Nucleus accumbens (tissue), 56 donors: ENCODE measurements around the gene GPNMB.
A peak's percentile ranks its signal among the peaks of the same experiment; 100 is the strongest.
"Not testable (repeated sequence)": the region's sequence is repeated elsewhere in the genome, so short reads cannot be mapped to it uniquely, and the experiment has no call there.

ENCODE experiments used
- DNase-seq, 56 donors: peaks; one replicate each; lab custom pipeline; 2025; lab: John Stamatoyannopoulos, UW

Gene GPNMB

DNA sequence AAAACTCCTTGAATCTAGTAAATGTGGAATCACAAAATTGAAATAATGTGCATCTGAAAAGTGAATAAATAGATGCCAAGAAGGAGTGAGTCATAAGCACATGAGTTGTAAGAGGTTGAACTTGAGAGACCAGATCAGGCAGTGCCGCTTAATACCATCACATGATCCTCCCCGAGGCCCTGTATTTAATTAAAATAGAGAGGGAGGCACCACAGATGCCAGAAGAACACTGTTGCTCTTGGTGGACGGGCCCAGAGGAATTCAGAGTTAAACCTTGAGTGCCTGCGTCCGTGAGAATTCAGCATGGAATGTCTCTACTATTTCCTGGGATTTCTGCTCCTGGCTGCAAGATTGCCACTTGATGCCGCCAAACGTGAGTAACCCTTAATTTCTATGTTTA lies at the start of gene GPNMB:
TSS of gene GPNMB (plus strand) at position 221 of the 400 bp plus-strand sequence. CDS start at position 304, 83 bp downstream.
- DNase-seq: no peak

DNA sequence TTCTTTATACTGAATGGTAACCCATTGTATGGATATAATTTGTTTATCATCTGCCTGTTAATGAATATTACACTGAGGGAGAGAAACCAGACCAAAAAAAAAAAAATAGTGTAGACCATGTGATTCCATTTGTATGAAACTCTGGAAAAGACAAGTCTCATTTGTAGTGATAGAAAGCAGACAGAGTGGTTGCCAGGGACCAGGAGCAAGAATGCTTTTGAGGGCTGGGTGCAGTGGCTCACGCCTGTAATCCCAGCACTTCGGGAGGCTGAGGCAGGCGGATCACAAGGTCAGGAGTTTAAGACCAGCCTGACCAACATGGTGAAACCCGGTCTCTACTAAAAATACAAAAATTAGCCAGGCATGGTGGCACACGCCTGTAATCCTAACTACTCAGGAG lies 48.8 kb upstream of the GPNMB start:
- DNase-seq: not testable (repeated sequence)

DNA sequence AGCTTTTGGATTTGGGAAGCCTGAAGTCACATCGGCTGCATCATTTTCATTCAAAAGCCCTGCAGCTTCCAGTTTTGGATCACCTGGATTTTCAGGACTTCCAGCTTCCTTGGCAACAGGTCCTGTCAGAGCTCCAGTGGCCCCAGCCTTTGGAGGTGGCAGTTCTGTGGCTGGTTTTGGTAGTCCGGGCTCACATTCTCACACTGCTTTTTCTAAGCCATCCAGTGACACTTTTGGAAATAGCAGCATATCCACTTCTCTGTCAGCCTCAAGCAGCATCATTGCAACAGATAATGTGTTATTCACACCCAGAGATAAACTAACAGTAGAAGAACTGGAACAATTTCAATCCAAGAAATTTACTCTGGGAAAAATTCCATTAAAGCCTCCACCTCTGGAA lies 46.2 kb upstream of the GPNMB start:
- DNase-seq: no peak

DNA sequence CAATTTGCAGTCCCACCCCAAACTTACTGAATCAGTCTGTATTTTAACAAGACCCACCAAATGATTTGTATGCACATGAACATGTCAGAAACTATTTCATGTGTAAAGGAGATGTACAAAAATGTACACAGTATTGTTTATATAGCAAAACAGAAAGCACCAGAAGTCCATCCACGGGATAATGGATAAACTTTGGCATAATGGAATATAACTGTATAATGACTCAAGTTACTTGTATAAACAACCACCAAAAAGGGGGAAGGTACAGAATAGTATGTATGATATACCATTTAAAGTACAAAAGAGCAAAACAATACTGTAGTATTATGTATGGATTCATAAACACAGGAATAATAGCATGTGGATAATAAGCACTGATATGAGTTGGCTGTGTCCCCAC lies 42.3 kb upstream of the GPNMB start:
- no peak for DNase-seq

DNA sequence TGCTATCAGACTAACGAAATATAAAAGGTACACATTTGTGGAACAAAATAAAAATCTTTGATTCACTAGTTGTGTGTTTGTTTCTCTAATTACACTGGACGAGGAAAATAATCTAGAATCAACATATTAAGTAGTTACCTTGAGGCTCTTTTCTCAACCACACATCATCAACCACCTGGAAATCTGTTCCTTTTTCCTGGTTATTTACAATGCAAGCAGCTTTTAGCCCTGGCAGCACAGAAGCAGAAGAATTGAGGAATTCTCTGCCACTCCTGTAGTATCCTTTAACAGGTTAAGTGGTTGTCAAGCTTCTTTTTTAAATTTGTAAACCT lies 41.0 kb upstream of the GPNMB start:
- DNase-seq: no peak

DNA sequence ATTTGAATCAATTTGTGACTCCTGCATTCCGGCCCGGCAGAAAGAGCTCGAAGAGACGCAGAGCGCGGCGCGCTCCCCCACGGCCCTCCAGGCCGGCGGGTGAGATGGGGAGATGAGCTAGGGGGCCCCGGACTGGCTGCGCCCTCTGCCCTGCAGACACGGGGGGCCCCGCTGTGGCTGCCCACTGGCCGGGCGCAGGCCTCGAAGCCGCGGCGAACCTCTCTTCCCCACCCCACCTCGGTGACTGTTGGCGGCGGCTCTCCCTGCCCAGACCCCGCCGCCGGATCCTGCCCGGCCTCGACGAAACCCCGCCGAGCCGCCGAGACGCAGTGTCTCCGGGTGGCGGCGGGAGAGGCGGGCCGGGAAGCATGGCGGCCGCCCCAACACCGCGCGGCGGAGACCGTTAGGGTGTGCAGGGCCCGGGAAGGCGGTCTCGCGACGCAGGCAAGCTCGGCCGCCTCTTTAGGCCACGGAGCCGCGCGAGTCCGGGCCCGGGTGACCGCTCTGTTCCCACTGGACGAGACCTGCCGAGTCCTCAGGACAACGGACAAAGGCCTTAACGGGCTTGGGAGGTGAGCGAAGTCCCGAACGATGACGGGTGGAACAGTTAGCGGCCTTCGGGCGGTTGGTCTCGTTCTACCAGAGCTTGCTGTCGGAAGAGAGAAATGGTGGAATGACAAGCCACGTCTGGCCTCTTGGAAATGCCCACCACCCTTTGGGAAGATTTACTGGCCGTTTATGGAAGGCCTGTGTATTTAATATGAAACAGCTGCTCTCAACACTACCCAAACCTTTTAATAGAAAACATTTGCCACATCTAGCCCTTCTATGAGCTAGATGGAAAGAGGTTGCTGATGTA lies 40.4 kb upstream of the GPNMB start:
- DNase-seq: peak in 3 of 56 donors; percentile 12 to 24 (median 13)

DNA sequence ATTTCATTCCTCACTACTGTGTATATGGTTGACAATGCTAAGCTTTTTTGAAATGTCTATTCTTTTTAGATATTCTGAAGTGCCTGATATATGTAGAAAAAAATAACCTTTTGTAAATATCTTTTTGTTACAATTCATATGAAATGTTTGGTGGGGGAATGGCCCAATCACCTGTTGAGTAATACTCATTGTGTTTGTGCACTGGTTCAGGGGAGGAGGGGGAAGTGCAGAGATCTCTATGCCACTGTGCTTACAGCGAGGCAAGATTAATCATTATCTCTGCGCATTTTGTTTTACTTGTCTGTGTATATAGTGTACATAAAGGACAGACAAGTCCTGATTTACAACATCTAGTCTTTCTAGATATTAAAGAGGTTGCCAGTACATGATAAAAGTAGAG lies 39.6 kb upstream of the GPNMB start:
- DNase-seq: no peak

DNA sequence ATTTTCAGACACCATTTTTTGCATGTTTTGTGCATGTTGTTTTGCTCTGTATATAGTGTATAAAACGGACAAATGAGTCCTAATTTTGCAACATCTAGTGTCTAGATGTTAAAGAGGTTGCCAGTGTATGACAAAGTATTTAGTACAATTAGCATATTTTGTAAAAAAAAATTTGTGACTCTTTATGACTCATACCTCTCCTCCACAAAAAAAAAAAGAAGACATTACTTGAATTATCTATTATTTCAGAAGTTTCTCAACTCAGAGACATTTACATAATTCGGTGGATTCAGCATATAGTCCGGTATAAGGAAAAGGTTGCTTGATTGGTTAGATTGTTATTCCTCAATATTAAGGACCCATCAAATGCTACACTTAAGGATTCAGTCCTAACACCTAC lies 38.7 kb upstream of the GPNMB start:
- DNase-seq: no peak

DNA sequence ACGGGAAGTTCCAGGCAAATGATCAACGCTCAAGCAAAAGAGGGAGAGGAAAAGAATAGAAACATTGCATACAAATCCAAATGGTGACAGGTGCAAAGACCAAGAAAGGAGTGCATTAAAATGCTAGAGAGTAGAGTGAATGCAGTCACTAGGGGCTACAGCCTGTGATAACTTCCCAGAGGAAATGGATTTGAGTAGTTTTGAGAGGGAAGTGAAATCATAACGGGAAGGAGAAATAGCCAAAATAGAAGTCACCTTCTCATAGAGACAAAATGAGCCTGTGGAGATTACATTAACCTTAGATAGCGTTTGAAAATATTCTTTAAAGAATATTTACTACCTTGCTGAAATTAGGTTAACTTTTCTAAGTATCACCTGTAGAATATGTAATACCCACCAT lies 38.3 kb upstream of the GPNMB start:
- DNase-seq: no peak

DNA sequence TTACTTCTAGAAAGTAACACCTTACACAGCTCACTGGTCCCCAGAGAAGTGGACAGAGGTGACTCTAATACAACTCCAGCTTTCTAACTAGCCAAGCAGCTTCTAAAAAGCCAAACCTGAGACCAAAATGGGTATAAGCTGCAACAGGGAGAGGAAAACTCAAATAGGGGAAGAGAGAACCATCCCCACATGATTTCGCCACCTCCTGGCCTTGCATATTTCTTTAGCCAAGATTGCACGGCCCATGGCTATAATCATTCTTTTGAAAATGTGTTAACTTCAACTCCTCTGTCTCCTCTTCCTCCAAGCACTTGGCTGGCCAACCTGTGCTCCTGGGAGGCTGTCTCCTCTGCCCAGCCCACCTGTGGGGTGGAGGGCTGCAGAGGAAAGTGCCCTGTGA lies 36.1 kb upstream of the GPNMB start:
- DNase-seq: no peak

DNA sequence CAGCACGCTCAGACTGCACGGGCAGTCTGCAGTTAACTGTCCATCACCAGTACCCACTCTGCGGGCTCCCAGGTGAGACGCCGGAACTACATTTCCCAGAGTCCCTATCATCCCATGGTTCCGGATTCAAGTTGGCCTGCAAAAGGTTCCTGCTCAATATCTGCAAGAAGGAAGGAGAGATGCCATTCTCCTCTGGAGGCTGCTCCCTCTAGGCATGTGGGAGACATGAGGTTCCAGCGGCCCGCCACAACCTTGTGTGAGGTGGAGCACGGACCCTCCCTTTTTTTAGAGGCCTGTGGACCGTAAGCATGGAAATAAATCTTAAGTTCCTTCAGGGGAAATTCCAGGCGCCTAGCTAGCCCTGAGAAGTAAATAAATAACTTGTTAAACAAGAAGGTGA lies 35.0 kb upstream of the GPNMB start:
- no peak for DNase-seq

DNA sequence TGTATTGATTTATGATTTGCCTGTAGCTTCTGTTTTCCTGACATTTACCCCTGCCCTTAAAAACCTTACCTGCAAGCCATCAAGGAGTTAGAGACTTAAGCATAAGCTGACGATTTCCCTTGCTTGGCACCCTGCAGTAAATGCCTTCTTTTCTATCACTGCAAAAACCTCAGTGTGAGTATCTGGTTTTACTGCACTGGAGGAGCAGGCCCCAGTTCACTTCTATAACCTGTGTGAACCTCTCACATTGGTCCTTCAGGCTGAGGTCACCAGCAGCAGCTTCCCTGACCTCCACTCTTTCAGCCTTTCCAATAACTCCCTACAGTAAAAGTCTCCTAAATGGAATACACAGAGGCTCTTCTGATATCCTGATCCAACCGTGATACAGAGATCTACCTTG lies 34.2 kb upstream of the GPNMB start:
- no peak for DNase-seq

DNA sequence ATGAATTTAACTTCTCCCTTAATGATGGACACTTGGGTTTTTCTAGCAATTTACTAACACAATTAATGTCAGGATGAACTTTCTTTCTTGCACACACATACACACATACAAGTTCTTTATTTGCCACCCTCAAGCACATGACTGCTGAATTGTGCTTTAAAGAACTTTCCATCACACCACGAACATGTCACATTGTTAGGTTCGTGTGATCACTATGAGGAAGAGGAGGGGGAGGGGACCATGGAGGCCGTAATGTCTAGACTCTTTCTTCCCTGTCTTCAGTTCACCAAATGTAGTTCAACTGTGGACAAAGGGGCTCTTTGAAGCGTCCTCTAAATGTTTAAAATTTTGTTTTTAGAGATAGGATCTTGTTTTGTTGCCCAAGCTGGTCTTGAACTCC lies 33.7 kb upstream of the GPNMB start:
- no peak for DNase-seq

DNA sequence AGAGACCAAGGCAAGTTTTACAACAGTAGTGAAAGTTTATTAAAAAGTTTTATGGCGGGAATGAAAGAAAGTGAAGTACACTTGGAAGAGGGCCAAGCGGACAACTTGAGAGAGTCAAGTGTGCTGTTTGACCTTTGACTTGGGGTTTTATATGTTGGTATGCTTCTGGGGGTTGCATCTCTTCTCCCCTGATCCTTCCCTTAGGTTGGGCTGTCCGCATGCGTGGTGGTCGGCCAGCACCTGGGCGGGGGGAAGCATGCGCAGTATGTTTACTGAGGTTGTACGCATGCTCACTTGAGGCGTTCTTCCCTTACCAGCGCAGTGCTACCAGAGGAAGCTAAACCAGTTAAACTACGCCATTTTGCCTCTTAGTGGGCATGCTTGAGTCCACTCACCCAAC lies 32.8 kb upstream of the GPNMB start:
- no peak for DNase-seq

DNA sequence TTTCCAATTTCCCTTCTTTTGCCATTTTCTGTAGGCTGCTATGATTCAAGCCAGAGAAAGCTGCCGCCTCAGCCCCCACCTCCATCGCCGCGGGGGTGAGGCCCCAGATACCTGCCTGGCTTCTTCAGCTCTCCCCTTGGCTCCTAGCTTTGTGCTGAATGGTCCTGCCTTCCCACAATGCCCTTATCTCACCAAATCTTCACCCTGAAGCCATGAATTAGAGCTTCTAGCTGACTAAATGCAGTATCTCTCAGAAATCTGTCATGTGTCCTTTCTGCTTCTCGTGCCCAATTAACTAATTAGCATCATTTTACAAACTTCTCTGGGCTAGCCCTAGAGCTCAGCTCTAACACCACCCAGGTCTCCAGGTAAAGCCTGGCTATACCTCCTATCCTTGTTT lies 32.2 kb upstream of the GPNMB start:
- DNase-seq: no peak

DNA sequence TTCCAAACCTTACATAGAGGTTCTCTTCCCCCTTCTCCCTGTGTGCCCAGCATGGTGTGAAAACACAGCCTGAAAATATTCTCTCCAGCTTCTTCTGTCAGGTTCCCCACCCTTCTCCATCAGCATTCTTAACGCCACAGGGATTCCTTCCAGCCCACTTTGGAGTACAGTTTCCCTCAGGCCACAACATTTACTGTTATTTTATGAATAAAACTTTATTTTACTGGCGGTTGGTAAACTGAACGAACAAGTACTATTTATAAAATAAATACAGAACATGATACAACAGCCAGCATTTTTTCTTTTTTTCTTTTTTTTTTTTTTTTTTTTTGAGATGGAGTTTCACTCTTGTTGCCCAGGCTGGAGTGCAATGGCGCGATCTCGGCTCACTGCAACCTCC lies 31.6 kb upstream of the GPNMB start:
- DNase-seq: no peak

DNA sequence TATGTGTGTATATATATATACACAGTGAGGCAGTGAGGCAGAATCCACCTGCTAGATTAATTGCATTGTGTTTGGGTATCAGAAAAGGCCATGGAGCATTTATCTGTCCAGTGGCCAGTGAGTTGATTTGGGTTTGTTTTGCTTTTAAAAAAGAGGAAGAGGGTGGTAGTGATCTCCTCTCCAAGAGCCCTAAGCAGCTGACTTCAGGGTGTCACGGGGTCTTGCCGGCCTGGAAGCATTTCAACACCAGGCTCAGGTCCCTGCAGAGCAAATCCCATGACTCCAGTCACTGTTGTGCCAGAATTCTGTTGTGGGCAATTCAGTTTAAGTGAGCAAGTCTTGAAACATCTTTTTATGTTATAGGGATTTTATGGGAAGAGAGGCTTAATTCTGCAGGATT lies 30.6 kb upstream of the GPNMB start:
- DNase-seq: peak in 27 of 56 donors; percentile 11 to 63 (median 25)

DNA sequence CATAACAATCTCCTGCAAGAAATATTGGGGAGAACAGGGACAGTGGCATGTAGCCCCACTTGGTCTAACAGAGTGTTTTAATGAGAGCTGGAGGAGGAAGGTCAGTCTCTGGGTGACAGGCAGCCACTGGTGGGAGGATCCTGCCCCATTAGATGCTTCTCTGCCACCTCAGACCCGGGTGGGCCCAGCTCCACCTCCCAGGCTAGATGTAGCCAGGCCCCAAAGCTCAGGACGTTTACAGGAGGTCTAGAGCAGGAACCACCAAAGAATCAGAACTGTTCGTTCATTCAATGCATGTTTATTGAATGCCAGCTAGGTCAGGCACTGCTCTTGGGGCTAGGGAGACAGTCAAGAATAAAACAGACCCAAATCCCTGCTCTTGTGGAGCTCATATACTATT lies 28.4 kb upstream of the GPNMB start:
- DNase-seq: no peak

DNA sequence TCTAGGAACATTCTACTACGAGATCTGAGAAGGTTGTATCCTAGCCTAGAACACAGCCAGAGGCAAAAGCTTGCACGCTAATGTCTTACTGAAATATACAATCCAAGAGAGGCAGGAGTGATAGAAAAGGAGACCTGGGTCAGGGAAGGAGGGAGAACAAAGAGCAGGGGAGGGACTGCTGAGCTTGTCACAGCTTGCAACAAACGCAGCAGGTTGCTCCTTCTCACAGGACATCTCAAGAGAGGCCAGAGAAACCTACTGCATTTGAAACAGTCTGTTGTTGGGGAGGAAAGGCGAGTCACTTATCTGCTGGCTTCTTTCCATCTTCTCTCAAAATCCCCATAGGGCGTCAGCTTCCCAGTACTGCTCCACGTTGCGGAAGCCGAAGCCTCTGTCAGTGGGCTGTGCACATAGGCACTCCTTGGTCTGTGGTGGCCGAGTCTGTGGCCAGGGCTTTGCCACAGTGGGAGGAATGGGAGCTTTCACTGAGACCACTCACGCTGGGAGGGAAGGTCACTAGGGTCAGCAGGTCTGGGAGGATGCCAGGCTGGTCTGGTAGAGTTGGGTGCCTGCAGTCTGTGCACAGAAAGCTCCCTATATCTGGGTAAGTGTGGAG lies 25.8 kb upstream of the GPNMB start:
- DNase-seq: no peak

DNA sequence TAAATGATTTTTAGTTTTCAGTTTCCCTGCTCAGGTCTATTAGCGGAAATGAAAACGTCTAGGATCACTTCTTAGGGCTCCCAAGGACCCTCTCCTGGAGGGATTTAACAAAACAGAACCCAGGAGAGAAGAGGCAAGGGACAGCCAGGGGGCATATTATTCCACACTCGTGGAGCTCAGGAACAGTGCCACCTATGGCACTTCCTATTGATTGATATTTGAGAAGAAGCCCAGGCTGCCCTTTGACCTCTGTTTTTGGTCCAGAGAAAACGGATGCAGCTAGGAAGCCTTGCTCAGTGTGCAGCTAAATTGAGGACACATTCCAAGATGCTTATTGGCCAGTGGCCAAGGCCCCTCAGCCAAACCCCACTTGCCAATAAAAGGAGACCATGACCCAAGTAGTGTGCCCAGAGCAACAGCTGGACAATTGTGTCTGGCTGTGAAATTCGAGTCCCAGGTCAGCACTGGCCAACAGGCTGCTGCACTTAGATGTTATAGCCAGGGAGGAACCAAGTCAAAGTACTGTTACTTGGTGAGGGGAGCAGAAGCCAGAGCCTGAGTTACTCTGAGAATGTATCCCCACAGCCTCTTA lies 24.0 kb upstream of the GPNMB start:
- DNase-seq: no peak

DNA sequence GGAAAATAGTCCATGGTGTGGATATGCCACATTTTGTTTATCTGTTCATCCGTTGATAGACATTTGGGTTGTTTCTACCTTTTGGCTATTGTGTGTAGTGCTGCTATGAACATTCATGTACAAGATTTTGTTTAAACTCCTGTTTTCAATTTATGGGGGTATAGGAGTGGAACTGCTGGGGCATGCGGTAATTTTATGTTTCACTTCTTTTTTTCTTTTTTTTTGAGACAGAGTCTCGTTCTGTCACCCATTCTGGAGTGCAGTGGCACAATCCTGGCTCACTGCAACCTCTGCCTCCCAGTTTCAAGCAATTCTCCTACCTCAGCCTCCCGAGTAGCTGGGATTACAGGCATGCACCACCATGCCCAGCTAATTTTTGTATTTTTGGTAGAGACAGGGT lies 22.2 kb upstream of the GPNMB start:
- DNase-seq: not testable (repeated sequence)

DNA sequence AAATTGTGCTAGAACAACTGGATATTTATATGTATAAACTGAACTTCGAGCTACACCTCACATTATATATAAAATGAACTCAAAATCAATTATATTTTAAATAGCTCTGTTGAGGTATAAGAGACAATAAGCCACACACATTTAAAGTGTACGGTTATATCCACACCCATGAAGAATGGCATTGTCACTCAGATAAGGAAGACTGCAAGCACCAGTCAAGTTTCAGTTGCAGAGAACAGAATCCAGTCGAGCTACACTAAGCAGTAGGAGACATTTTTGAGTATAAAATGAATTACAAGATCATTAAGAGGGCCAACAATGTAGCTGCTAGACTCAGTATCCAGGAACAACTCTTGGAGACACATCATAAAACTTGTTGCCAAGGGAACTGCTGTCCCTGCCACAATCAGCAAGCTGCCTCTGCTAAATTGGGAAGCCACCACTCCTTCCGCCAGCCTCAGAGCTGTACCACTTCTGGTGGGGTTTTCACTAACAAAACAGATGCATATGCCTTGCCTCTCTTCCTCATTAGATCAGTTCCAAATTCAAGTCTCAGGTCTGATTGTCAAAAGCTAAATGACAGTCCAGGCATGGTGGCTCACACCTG lies 19.6 kb upstream of the GPNMB start:
- DNase-seq: peak in 5 of 56 donors; percentile 9 to 35 (median 16)
